GM21367 (cell line): ENCODE measurements around the gene ICA1L.
"Not testable (repeated sequence)": the region's sequence is repeated elsewhere in the genome, so short reads cannot be mapped to it uniquely, and the experiment has no call there.

ENCODE experiments used
- ATAC-seq: cut with Tn5 transposase; IDR thresholded peaks from one replicate; pipeline ENCODE4 v1.9.1; 2021; ENCODE audit not compliant: unreplicated experiment

The ICA1L gene

DNA sequence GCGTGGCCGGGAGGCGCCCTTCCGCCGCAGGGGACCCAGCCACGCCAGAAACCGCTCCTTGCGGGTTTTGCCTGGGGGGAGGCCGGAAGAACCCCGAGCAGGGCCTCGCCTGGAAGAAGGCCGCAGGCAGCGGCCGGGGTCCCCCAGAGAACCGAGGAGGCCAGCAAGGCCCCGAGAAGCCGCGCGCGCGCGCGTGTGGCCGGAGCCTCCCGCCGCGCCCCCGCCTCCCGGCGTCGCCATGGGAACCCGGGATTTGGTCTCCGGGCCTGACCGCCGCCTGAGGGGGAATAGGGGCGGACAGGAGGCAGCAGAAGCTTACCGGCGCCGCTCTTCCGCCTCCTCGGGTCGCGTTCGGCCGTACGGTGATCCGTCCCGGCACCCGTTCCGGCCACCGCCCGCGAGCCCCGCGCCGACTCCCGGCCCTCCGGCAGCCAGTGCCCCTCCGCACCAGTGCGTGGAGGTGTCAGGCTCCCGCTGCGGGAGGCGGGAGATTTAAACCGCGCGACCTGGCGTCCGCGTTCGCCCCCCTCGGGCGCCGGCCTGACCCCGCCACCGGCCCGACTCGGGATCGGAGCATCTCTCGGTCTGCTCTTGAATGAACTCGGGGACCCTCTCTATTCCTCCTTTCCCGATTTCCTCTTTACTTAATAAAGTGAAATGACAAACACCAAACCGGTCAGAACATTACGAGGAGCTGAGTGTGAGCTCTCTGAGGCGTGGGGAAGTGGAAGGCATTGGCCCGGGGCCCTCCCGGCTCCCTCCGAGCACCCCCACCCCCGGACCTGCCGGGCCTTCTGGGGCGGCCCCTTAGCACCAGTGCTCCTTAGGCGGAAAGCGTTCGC is at the start of gene ICA1L:
Gene ICA1L, minus strand, starts transcription at position 467 of the 842 bp plus-strand sequence. CDS start 42,757 bp downstream, outside the sequence.
- peak; percentile 43 for ATAC-seq

DNA sequence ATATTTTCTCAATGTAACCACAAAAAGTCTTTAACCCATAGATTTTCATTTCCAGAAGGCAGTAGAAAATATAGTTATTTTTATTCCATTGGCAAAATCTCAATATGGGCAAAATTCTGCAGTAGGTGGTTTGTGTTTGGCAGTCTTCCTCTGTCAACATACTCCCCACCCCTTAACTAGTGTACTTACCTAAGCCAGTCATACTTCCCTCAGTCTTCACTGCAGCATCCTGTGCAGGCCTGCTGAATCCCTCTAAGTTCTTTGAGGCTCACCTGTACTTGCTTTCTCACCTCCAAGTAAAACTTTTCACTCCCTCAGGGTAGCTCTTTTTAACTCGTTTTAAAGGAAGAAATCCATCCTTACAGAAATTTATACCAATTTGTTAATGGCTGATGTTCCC is 47.3 kb upstream of the ICA1L start:
- no peak for ATAC-seq

DNA sequence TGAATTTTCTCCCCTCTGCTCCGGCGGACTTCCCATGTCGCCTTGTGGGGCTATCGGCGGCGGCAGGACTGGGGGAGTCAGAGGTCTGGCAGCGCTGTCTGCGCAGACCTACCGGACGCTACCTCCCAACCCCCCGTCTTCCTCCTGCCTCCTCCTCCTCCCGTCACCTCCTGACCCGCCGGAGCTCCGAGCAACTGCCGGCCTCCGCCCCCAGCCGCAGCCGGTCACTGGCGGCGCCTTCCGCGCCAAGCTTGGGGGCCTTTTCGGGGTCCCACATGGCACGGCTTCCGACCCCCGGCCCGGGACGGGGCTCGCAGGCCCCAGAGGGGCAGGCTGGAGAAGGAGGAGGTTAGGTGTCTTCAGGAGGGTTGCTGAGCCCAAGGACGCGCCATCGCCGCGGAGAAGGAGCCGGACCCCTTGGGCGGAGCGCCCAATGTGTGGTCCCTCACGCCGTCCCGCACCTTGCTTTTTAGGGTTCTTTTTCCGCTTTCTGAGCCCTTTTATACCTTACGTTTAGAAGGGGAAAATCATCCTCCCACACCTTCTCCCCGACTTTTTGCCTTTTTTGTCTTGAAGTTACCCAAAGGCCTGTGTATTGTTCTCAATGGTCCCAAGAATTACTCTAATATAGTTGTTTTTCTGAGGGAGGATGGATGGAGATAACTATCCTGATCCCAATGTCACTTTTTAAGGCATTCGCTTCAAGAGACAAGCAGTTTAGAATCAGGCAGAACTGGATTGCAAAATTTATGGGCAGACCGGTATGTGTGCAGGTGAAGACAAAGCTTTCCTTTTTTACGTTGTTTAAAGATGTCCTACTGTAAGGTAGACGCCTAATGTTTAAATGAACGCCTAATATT is 41.0 kb upstream of the ICA1L start:
- peak; percentile 46 for ATAC-seq

DNA sequence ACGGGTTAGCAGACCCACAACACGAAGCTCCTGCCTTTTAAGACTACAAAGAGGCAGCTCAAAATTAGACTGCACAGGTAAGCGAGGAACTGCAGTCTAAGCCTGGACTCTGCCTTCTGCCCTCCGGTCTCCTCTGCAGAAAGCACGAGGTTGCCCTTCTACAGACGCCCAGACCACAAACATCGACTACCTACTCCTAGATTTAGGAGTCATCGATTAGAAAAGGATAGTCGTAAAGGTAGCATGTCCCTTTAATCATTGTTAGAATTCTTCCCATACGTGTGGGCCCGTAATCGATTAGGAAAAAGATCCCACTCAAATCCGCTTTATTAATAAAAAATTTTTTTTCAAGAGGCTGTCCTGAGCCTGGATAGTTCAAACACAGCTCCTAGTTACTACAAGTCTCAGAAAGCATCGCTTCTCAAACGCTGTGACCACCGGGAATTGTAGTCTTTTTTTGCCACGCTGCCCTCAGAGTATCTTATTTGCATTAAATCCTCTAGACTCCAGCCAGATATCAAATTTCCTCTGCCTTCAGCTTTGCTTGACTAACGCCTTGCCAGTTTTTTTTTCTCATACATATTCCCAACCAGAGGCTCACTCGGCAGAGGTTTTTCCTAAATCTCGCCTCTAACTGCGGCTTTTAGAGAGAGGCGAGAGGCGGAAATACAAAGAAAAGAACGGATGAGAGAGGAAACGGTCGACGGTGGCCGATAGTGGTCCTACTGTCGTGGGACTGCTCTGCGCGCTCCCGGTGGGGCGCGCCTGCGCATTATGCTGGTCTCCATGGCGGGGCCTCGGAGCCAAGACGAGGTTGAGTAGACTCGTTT is 40.2 kb upstream of the ICA1L start, which contains the start of the genes CARF and WDR12:
Gene CARF, plus strand, starts transcription at position 764 of the 830 bp plus-strand sequence. CDS start 29,628 bp downstream, outside the sequence.
Gene WDR12, minus strand, starts transcription at position 162 of the 830 bp plus-strand sequence. CDS start 197 bp downstream, outside the sequence.
- ATAC-seq, result peak; percentile 65

DNA sequence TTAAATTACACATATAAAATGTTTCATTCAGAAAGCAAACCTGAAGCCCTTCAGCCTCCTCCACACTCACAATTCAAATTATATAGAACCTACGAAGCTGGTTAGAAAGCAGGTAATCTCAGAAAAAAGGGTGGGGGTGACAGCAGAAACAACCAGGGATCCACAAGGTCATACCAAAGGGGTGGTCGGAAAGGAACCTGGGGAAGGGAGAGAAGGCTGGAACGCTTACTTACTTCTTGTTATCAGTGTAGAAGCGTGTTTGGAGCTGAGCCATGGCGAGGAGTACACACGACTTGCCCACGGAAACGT is 39.6 kb upstream of the ICA1L start:
- no peak for ATAC-seq

DNA sequence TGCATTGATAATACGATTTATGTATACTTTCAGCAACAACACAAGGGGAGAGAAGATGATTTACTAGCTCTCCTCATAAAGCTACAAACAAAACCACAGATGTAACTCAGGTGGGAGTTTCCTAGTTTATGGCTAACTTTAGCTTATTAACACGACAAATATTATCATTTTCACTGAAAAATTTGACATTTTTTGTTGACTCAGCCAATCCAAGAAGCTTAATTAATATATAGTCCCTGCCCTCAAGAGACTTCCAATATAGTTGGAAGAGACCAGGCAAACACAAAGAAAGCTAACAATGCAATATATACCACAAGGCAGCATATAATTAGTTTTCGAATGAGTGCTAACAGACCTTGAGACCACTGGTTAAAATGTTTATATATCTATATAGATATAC is 39.1 kb upstream of the ICA1L start:
- ATAC-seq, result no peak

DNA sequence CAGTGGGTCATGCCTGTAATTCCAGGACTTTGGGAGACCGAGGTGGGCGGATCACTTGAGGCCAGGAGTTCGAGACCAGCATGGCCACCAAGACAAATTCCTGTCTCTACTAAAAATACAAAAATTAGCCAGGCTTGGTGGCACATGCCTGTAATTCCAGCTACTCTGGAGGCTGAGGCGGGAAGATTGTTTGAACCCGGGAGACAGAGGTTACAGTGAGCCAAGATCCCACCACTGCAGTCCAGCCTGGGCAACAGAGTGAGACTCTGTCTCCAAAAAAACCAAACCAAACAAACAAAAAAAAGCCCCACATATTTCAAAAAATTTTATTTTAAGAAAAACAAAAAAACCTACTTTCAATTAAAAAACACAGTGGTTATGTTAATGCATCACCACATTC is 38.7 kb upstream of the ICA1L start:
- ATAC-seq, result not testable (repeated sequence)

DNA sequence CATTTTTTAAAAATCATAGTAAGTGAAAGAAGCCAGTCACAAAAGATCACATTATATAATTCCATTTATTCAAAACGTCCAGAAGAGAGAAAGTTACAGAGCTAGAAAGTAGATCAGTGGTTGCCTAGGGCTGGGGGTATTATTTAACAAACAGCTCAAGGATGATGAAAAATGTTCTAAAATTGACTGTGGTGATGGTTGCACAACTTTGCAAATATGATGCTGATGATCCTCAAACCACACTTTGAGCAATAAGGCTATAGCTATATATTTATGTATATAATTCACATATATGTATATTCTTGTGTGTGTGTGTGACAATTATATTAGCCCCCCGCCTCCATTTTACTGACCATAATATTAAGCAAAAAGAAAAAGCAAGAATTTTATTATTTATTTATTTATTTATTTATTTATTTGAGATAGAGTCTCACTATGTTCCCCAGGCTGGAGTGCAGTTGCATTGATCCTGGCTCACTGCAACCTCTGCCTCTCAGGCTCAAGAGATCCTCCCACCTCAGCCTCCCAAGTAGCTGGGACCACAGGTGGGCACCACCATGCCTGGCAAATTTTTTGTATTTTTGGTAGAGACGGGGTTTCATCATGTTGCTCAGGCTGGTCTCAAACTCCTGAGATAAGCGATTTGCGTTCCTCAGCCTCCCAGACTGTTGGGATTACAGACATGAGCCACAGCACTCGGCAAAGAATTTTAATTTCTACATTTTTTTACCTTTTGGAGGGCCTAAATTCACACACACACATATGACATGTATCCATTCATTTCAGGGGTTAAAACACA is 38.0 kb upstream of the ICA1L start:
- ATAC-seq, result no peak

DNA sequence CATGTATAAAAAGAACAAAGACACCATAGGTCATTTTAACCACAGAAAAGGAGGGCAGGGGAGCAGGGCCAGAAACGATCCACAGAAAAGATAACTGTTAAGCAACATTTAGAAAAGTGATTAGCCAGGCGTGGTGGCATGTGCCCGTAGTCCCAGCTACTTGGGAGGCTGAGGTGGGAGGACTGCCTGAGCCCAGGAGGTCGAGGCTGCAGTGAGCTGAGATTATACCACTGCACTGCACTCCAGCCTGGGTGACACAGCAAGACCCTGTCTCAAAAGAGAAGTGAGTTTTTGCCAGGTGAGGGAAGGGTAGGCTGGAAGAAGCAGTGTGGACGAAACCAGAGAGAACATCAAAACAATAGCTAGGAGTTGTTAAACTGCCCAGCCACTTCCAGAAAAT is 36.6 kb upstream of the ICA1L start:
- no peak for ATAC-seq

DNA sequence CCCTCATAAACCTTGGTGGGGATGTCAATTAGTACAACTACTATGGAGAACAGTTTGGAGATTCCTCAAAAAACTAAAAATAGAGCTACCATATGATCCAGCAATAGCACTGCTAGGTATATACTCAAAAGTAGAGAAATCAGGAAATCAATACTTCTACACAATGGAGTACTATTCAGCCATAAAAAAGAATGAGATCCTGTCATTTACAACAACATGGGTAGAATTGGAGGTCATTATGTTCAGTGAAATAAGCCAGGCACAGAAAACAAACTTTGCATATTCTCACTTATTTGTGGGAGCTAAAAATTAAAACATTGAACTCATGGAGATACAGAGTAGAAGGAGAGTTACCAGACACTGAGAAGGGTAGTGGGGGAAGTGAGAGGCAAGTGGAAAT is 33.9 kb upstream of the ICA1L start:
- not testable (repeated sequence) for ATAC-seq

DNA sequence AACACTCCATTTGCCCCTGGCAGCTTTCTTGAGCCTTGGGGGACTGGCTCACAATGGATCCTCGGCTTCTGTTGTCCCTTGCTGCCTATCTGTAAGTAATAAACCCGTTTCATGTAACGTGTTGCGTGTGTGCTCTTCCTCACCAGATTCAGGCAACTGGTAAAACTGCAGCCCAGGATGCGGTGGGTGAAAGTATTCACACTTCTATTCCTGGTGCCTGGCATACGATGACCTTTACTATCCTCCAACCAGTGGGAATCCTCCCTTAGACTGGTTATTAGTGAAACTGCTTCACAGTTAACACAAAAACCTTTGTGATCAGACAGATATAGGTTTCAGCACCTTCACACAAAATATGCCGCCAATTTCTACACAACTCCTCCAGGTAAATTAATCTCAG is 13.6 kb upstream of the ICA1L start:
- no peak for ATAC-seq

DNA sequence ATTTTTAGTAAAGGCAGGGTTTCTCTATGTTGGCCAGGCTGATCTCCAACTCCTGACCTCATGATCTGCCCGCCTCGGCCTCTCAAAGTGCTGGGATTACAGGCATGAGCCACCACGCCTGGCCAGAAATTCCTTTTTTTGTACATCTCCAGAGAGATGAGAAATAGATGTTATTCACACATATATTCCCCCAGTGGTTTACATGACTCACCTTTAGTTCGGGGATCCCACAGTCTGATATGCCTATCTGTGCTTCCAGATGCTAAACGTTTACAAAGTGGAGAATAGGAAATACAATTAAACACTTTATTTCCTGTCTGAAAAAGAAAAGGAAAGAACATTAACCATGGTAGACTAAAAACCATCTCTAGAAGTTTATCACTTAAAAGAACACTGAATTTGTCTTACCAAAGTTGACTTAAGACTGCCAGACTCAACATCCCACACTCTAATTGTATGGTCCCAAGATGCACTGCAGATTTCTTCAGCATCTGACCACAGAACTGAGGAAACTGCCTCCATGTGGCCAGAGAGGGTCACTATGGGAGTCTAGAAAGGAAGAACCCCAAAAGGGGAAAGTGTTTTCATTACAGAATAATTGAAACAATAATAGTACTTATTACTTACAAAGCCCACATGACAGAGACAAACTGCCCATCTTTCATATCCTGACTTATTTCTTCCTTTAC is 12.6 kb upstream of the ICA1L start:
- no peak for ATAC-seq

DNA sequence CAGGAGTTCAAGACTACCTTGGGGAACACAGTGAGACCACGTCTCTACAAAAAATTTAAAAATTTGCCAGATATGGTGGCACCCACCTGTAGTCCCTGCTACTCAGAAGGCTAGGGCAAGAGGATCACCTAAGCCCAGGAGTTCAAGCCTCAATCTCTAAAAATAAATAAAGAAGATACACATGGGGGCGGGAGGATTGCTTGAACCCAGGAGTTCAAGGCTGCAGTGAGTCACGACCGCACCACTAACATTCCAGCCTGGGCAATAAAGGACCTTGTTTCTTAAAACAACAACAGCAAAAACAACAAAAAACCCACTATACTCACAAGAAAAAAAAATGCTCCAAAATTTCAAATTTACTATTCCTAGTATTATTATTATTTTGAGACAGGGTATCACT is 10.0 kb upstream of the ICA1L start:
- no peak for ATAC-seq

DNA sequence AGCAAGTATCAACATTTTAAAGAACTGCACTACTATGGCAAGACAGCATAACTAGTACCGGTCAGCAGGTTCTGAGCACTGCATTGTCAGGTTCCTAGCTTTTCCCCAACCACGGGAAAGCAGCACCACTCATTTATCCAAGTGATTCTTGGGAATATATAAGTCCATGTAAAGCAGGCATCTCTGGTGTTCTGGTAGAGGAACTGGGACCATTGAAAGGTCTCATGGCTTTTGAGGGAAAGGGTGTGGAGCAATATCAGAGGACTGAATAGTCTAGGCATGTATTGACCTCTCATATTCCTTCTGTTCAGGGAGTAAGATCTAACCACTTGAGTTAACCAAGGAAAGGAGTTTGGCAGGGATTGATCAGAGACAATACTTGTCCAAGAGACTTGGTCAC is 6.1 kb upstream of the ICA1L start:
- ATAC-seq, result no peak

DNA sequence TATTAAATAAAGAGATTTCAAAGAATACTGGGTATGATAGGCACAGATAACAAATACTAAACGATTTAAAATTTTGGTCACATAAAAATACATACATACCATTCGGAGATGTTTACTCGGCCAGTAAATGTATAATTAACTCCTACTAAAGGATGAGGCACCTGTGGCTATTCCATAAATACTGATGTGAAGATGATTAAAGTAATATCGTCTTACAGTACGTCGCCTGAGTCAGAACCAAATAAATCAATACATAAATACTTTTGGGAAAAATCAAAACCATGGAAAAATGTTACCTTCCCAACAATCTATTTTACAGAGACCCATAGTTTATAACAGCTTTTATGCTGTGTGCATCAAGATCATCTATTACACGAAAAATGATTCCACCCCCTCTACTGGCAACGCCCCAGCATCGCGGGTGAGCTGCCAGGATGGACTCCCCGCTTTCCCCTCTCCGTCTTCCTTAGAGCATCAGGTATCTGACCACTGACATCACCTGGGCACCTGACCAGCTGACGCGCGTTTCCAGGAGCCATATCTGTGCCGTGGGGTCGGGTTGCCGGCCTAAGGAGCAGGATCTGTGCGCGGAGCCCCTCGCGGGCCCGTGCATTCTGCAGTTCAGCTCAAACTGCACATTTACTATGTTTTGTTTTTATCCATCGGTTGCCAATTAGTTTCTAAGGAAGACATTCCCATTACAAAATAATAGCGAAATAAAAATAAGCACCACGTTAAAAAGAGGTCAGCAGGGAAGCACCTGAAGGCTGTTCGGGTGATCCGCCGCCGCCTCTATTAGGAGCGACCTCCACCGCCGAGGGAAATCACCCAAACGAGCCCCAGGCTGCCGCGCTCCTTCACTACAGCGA is 901 bp downstream of the ICA1L start:
- peak; percentile 66 for ATAC-seq

DNA sequence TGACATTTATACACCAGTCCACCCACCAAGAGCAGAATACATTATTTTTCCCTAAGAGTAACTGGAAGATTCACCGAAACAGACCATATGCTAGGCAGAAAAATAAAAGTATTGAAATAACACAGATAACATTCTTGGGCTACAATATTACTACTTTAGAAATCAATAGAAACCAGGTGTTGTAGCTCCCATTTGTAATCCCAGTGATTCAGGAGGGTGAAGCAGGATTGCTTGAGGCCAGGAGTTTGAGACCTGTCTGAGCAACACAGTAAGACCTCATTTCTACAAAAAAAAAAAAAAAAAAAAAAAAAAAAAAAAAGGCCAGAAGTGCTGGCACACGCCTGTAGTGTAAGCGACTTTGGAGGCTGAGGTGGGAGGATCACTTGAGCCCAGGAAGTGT is 9.6 kb downstream of the ICA1L start:
- no peak for ATAC-seq

DNA sequence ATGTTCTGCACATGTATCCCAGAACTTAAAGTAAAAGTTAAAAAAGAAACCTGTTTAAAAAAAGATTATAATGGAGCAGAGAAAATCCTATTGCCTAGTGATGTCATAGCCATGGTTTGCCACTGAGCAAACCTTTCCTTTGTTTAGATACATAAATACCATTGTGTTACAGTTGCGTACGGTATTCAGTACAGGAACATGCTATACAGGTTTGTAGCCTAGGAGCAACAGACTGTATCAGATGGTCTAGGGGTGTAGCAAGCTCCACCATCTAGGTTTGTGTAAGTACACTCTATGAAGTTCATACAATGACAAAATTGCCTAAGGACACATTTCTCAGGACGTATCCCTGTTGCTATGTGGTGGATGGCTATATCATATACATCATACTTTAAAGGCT is 13.0 kb downstream of the ICA1L start:
- ATAC-seq, result no peak

DNA sequence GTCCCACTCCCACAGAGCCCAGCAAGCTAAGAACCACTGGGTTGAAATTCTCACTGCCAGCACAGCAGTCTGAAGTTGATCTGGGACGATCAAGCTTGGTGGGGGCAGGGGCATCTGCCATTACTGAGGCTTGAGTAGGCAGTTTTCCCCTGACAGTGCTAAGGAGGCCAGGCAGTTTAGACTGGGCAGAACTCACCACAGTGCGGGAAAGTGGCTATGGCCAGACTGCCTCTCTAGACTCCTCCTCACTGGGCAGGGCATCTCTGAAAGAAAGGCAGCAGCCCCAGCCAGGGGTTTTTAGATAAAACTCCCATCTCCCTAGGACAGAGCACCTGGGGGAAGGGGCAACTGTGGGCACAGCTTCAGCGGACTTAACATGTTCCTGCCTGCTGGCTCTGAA is 22.2 kb downstream of the ICA1L start:
- not testable (repeated sequence) for ATAC-seq

DNA sequence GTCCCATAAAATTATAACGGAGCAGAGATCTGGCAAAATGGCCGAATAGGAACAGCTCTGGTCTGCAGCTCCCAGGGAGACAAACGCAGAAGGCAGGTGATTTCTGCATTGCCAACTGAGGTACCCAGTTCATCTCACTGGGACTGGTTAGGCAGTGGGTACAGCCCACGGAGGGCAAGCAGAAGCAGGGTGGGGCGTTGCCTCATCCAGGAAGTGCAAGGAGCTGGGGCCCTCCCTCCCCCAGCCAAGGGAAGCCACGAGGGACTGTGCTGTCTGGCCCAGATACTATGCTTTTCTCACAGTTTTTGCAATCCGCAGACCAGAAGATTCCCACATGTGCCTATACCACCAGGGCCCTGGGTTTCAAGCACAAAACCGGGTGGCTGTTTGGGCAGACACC is 22.8 kb downstream of the ICA1L start:
- no peak for ATAC-seq
